ENCODE measurements around the gene KLHL22.

GRCh38 chr22:20449819-20450550, 45.6 kb downstream of the KLHL22 start:
- TF ChIP-seq POLR2A (IDR thresholded peaks at IDR 0.05; ENCODE audit: low read depth, low read length) (no peak), CTCF (conservative IDR thresholded peaks at IDR 0.05; ENCODE audit: low read depth, low read length) (no peak), RFX5 (IDR thresholded peaks at IDR 0.05; ENCODE audit: low read depth, low read length) (no peak), USF2 (IDR thresholded peaks at IDR 0.05; ENCODE audit: low read depth, low read length) (no peak), RAD21 (IDR thresholded peaks at IDR 0.05; ENCODE audit: low read length) (no peak), CHD1 (IDR thresholded peaks at IDR 0.05; ENCODE audit: low read depth, low read length) (no peak)

Data from IMR-90 (cell line).